HEK293 (cell line): ENCODE results near the gene EIPR1.

Experiments used
- CTCF ChIA-PET: fragments of 350-600 bp; formaldehyde crosslinking; extraction: SDS; loops from one replicate; lab custom pipeline; 2021; ENCODE audit warnings: antibody characterized with exemption; lab: Yijun Ruan, JAX
- POLR2A ChIA-PET: fragments of 300-600 bp; formaldehyde crosslinking; extraction: SDS; loops from one replicate; lab custom pipeline; 2020; ENCODE audit warnings: antibody characterized with exemption, inconsistent platforms; lab: Yijun Ruan, JAX
- H3K27ac ChIP-seq: fragments of 200-500 bp; sonication (Bioruptor generic); 2 replicates; pipeline ENCODE4 v1.5.1; 2014; ENCODE audit warnings: low read depth, low read length, control low read depth, inconsistent platforms; ENCODE audit errors: extremely low read depth
- H3K36me3 ChIP-seq, 2 experiments: fragments of 200-500 bp in 1 of 2; sonication (Bioruptor generic) in 1 of 2; 1 replicate in 1 of 2; 2 replicates in 1 of 2; pipeline ENCODE4 v1.5.1; 2014 to 2017; ENCODE audit warnings: inconsistent platforms in 2 of 2, low read length in 2 of 2; ENCODE audit not compliant: control insufficient read depth in 2 of 2, insufficient read depth in 1 of 2
- H3K4me1 ChIP-seq: fragments of 200-500 bp; sonication (Bioruptor generic); 2 replicates; pipeline ENCODE4 v1.5.1; 2014; ENCODE audit warnings: mild to moderate bottlenecking, low read length, inconsistent platforms; ENCODE audit not compliant: control insufficient read depth, insufficient read depth
- H3K4me3 ChIP-seq: 2 replicates; pipeline ENCODE4 v1.5.1; 2011; ENCODE audit warnings: low read depth, mild to moderate bottlenecking, control low read depth, low read length, moderate library complexity
- H3K9me3 ChIP-seq: fragments of 200-500 bp; sonication (Bioruptor generic); 2 replicates; pipeline ENCODE4 v1.5.1; 2014; ENCODE audit warnings: low read depth, low read length, inconsistent platforms; ENCODE audit not compliant: control insufficient read depth, insufficient read depth
- HOXD13 ChIP-seq: sonication (generic); formaldehyde crosslinking; IDR thresholded peaks from 2 replicates; pipeline ENCODE4 v1.8.0; 2022; ENCODE audit warnings: missing genetic modification reagents, borderline replicate concordance
- TCF7L2 ChIP-seq: IDR thresholded peaks from 2 replicates; pipeline ENCODE4 v1.6.1; 2011; ENCODE audit warnings: low read depth, mild to moderate bottlenecking, inconsistent platforms, low read length, moderate library complexity, borderline replicate concordance
- ZEB2 ChIP-seq: fragments of 450-650 bp; formaldehyde crosslinking; IDR thresholded peaks from 2 replicates; pipeline ENCODE4 v1.5.1; 2016; ENCODE audit warnings: missing biosample characterization, missing genetic modification characterization
- ZNF114 ChIP-seq: fragments of 450-650 bp; formaldehyde crosslinking; IDR thresholded peaks from 2 replicates; pipeline ENCODE4 v1.5.0; 2017; ENCODE audit warnings: missing biosample characterization, missing genetic modification characterization
- ZNF174 ChIP-seq: fragments of 450-650 bp; formaldehyde crosslinking; IDR thresholded peaks from 2 replicates; pipeline ENCODE4 v1.5.0; 2017; ENCODE audit warnings: missing biosample characterization, mild to moderate bottlenecking, missing genetic modification characterization
- ZNF202 ChIP-seq: fragments of 450-650 bp; formaldehyde crosslinking; IDR thresholded peaks from 2 replicates; pipeline ENCODE4 v1.5.1; 2016; ENCODE audit warnings: missing biosample characterization, missing genetic modification characterization, borderline replicate concordance
- ZNF311 ChIP-seq: fragments of 450-650 bp; formaldehyde crosslinking; IDR thresholded peaks from 2 replicates; pipeline ENCODE4 v1.5.1; 2017; ENCODE audit warnings: missing biosample characterization, missing genetic modification characterization, borderline replicate concordance
- ZNF473 ChIP-seq: fragments of 450-650 bp; formaldehyde crosslinking; IDR thresholded peaks from 2 replicates; pipeline ENCODE4 v1.5.1; 2017; ENCODE audit warnings: missing biosample characterization, missing genetic modification characterization
- ZNF549 ChIP-seq: fragments of 450-650 bp; IDR thresholded peaks from 2 replicates; pipeline ENCODE4 v1.5.1; 2018; ENCODE audit warnings: missing biosample characterization, missing genetic modification characterization, mild to moderate bottlenecking, inconsistent platforms, moderate library complexity
- ZNF600 ChIP-seq: fragments of 450-650 bp; formaldehyde crosslinking; IDR thresholded peaks from 2 replicates; pipeline ENCODE4 v1.5.1; 2016; ENCODE audit warnings: missing biosample characterization, missing genetic modification characterization
- ZXDB ChIP-seq: fragments of 450-650 bp; formaldehyde crosslinking; IDR thresholded peaks from 2 replicates; pipeline ENCODE4 v1.5.1; 2016; ENCODE audit warnings: missing biosample characterization, missing genetic modification characterization
- TF ChIP-seq, protein P1 (sequence below): fragments of 450-650 bp; formaldehyde crosslinking; IDR thresholded peaks from 2 replicates; pipeline ENCODE4 v1.5.1; 2016; ENCODE audit warnings: missing biosample characterization, missing genetic modification characterization
- TF ChIP-seq, protein P2 (sequence below): fragments of 450-650 bp; formaldehyde crosslinking; IDR thresholded peaks from 2 replicates; pipeline ENCODE4 v1.5.1; 2016; ENCODE audit warnings: missing biosample characterization, missing genetic modification characterization
- TF ChIP-seq, protein P3 (sequence below): fragments of 450-650 bp; formaldehyde crosslinking; IDR thresholded peaks from 2 replicates; pipeline ENCODE4 v1.5.1; 2016; ENCODE audit warnings: missing biosample characterization, missing genetic modification characterization
- TF ChIP-seq, protein P4 (sequence below): fragments of 450-650 bp; IDR thresholded peaks from 2 replicates; pipeline ENCODE4 v1.5.1; 2018; ENCODE audit warnings: missing biosample characterization, mild to moderate bottlenecking, missing genetic modification characterization
- TF ChIP-seq, protein P5 (sequence below): fragments of 450-650 bp; formaldehyde crosslinking; IDR thresholded peaks from 2 replicates; pipeline ENCODE4 v1.5.1; 2016; ENCODE audit warnings: missing biosample characterization, missing genetic modification characterization
- TF ChIP-seq, protein P6 (sequence below): fragments of 450-650 bp; formaldehyde crosslinking; IDR thresholded peaks from 2 replicates; pipeline ENCODE4 v1.5.1; 2016; ENCODE audit warnings: missing biosample characterization, missing genetic modification characterization

EIPR1 gene

DNA sequence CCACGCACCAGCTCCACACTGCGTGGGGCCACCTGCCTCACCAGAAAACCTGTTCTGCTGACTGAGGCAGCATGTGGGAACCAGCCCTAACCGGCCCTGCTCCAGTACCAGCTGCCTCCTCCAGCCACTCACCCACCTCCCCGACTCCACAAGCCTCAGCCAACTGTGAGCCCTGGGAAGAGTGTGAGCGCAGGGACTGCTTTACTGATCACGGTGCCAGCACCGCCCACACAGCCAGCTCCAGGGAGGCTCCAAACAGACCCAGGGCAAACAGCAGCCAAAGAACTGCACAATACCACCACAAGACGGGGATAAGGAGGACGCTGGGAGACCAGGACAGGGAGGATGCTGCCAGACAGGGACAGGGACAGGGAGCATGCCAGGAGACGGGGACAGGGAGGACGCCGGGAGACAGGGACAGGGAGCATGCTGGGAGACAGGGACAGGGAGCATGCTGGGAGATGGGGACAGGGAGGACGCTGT lies 28.4 kb downstream of the EIPR1 start:
- no peaks in the 10 kb centered on the region for H3K4me1 ChIP-seq
- H3K4me3 ChIP-seq = no peak overlapping the region
- ChIA-PET POLR2A (no interaction called here), CTCF (no interaction called here)
- H3K36me3 ChIP-seq = peaks cover 0 to 35% of the 10 kb centered on the region in 2 experiments; a peak in 1 of 3 replicates
- no peaks in the 10 kb centered on the region for H3K9me3 ChIP-seq
- no peak for TF ChIP-seq ZNF311 (tag by site-specific recombination)
- no peak for TF ChIP-seq ZXDB (tag by site-specific recombination)
- no peak for TF ChIP-seq ZNF174
- TF ChIP-seq ZNF549 (tag by site-specific recombination) = no peak
- no peak for TF ChIP-seq TCF7L2
- TF ChIP-seq, protein P1, sequence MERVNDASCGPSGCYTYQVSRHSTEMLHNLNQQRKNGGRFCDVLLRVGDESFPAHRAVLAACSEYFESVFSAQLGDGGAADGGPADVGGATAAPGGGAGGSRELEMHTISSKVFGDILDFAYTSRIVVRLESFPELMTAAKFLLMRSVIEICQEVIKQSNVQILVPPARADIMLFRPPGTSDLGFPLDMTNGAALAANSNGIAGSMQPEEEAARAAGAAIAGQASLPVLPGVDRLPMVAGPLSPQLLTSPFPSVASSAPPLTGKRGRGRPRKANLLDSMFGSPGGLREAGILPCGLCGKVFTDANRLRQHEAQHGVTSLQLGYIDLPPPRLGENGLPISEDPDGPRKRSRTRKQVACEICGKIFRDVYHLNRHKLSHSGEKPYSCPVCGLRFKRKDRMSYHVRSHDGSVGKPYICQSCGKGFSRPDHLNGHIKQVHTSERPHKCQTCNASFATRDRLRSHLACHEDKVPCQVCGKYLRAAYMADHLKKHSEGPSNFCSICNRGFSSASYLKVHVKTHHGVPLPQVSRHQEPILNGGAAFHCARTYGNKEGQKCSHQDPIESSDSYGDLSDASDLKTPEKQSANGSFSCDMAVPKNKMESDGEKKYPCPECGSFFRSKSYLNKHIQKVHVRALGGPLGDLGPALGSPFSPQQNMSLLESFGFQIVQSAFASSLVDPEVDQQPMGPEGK (tag by site-specific recombination) = no peak
- no peak for TF ChIP-seq ZNF114 (tag by site-specific recombination)
- TF ChIP-seq, protein P2, sequence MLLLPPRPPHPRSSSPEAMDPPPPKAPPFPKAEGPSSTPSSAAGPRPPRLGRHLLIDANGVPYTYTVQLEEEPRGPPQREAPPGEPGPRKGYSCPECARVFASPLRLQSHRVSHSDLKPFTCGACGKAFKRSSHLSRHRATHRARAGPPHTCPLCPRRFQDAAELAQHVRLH (tag by site-specific recombination) = no peak
- H3K27ac ChIP-seq = no peak overlapping the region

DNA sequence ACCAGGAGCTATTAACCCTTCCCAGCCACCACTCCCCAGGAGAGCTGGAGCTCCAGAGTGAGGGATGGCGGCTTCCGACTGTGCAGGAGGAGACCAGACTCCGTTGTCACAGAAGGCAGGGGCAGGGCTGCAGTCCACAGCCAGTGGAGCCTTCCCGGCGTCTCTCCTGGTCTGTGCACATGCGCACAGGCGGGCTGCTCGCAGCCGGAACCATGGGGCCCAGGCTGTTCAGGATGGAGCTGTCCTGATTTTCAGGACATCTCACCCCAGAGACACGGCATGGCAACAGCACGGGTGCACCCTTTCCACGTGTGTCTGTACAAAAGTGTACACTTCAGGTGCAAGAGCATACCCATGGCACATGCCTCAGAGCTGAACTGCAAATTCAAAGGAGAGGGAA lies 28.9 kb downstream of the EIPR1 start:
- Histone ChIP-seq H3K27ac (no peak overlapping the region), H3K36me3 (peaks cover 0 to 30% of the 10 kb centered on the region in 2 experiments; a peak in 1 of 3 replicates), H3K4me3 (no peak overlapping the region), H3K9me3 (no peaks in the 10 kb centered on the region), H3K4me1 (no peaks in the 10 kb centered on the region)
- CTCF ChIA-PET = no interaction called here
- POLR2A ChIA-PET = no interaction called here
- TF ChIP-seq HOXD13 (CRISPR knock-in tag) (no peak), ZNF473 (no peak), ZNF600 (tag by site-specific recombination) (no peak), ZEB2 (tag by site-specific recombination) (no peak), ZNF202 (no peak)
- TF ChIP-seq, protein P3, sequence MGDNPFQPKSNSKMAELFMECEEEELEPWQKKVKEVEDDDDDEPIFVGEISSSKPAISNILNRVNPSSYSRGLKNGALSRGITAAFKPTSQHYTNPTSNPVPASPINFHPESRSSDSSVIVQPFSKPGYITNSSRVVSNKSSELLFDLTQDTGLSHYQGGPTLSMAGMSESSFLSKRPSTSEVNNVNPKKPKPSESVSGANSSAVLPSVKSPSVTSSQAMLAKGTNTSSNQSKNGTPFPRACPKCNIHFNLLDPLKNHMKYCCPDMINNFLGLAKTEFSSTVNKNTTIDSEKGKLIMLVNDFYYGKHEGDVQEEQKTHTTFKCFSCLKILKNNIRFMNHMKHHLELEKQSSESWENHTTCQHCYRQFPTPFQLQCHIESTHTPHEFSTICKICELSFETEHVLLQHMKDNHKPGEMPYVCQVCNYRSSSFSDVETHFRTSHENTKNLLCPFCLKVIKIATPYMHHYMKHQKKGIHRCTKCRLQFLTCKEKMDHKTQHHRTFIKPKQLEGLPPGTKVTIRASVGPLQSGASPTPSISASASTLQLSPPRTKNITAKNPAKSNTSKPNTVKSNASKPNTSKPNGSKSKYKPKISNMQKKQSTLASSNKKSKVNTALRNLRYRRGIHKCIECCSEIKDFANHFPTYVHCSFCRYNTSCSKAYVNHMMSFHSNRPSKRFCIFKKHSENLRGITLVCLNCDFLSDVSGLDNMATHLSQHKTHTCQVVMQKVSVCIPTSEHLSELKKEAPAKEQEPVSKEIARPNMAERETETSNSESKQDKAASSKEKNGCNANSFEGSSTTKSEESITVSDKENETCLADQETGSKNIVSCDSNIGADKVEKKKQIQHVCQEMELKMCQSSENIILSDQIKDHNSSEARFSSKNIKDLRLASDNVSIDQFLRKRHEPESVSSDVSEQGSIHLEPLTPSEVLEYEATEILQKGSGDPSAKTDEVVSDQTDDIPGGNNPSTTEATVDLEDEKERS (tag by site-specific recombination) = no peak
- TF ChIP-seq, protein P4, sequence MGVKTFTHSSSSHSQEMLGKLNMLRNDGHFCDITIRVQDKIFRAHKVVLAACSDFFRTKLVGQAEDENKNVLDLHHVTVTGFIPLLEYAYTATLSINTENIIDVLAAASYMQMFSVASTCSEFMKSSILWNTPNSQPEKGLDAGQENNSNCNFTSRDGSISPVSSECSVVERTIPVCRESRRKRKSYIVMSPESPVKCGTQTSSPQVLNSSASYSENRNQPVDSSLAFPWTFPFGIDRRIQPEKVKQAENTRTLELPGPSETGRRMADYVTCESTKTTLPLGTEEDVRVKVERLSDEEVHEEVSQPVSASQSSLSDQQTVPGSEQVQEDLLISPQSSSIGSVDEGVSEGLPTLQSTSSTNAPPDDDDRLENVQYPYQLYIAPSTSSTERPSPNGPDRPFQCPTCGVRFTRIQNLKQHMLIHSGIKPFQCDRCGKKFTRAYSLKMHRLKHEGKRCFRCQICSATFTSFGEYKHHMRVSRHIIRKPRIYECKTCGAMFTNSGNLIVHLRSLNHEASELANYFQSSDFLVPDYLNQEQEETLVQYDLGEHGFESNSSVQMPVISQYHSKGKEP (tag by site-specific recombination) = no peak
- TF ChIP-seq, protein P5, sequence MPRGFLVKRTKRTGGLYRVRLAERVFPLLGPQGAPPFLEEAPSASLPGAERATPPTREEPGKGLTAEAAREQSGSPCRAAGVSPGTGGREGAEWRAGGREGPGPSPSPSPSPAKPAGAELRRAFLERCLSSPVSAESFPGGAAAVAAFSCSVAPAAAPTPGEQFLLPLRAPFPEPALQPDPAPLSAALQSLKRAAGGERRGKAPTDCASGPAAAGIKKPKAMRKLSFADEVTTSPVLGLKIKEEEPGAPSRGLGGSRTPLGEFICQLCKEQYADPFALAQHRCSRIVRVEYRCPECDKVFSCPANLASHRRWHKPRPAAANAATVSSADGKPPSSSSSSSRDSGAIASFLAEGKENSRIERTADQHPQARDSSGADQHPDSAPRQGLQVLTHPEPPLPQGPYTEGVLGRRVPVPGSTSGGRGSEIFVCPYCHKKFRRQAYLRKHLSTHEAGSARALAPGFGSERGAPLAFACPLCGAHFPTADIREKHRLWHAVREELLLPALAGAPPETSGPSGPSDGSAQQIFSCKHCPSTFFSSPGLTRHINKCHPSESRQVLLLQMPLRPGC (tag by site-specific recombination) = no peak
- TF ChIP-seq, protein P6, sequence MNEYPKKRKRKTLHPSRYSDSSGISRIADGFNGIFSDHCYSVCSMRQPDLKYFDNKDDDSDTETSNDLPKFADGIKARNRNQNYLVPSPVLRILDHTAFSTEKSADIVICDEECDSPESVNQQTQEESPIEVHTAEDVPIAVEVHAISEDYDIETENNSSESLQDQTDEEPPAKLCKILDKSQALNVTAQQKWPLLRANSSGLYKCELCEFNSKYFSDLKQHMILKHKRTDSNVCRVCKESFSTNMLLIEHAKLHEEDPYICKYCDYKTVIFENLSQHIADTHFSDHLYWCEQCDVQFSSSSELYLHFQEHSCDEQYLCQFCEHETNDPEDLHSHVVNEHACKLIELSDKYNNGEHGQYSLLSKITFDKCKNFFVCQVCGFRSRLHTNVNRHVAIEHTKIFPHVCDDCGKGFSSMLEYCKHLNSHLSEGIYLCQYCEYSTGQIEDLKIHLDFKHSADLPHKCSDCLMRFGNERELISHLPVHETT = no peak
